ENCODE data around the gene TCAF1.

The TCAF1 gene

DNA sequence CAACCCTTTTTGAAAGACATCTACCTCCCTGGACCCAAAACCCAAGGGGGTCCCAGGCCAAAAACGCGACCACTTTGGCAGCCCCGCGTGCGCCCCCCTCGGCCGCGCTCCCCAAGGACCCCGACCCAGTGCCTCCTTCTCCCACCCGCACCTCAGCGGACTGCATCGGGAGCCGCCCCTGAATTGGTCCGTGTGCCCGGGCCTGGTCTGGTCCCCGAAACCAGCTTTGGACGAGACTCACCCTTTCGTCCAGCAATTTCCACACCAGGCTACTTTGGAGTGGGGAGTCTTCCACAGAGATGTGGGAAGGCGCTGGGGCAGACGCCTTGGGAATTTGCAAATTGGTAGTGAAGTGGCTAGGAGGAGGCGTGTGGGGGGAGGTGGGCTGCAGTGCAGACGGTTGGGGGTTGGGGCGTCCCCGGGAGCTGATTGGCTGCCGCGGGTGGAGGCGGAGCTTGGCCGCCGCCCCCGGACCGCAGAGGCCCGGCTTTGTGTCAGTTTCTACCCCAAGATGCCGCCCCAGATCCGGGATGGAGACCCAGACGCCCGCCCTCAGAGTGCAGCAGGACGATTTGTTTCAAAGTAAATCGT lies 16.9 kb downstream of the TCAF1 start:
- H3K4me3 ChIP-seq (ENCODE audit: low read depth, low read length), result no peak overlapping the region; the same call in 1 of the 2 replicates
- peak; percentile 18 for DNase-seq (ENCODE audit: low read depth)
- TF ChIP-seq, protein P1, sequence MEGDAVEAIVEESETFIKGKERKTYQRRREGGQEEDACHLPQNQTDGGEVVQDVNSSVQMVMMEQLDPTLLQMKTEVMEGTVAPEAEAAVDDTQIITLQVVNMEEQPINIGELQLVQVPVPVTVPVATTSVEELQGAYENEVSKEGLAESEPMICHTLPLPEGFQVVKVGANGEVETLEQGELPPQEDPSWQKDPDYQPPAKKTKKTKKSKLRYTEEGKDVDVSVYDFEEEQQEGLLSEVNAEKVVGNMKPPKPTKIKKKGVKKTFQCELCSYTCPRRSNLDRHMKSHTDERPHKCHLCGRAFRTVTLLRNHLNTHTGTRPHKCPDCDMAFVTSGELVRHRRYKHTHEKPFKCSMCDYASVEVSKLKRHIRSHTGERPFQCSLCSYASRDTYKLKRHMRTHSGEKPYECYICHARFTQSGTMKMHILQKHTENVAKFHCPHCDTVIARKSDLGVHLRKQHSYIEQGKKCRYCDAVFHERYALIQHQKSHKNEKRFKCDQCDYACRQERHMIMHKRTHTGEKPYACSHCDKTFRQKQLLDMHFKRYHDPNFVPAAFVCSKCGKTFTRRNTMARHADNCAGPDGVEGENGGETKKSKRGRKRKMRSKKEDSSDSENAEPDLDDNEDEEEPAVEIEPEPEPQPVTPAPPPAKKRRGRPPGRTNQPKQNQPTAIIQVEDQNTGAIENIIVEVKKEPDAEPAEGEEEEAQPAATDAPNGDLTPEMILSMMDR (IDR thresholded peaks at IDR 0.05; ENCODE audit: insufficient read depth, low read depth, low read length, missing control alignments), result no peak

DNA sequence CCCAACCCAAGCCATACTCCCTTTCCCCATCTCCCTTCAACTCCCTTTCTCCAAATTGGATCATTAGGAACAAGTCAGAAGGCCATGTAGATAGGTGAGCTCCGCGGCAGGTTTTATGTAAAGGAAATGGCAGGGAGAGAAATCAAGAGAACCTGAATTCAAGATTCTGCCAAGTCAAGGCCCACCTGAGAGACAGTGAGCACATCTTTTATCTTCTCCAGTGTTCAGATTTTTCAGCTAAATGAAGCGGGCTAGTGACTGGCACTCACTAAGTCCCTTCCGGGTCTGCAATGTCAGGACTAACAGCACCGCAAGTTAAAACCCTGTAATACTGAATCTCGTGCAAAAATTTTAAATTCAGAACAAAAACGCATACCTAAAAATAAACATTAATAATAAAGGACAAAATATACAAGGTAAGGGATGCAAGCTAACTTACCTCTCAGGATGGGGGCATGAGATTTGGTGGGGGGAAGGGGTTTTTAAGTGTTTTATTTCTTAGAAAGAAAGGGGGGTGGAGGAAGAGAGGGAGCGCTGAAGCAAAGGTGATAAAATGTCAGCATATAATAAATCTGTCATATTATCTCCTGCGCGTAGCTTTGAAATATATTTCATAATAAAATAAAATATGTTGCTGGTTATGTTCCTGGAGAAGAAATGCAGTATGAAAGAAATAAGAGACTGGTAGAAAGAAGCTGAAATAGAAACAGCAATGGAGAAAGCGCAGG lies 17.6 kb downstream of the TCAF1 start:
- TF ChIP-seq, protein P1 (IDR thresholded peaks at IDR 0.05; ENCODE audit: insufficient read depth, low read depth, low read length, missing control alignments), result no peak
- H3K4me3 ChIP-seq (ENCODE audit: low read depth, low read length), result no peak overlapping the region
- DNase-seq (ENCODE audit: low read depth), result no peak

DNA sequence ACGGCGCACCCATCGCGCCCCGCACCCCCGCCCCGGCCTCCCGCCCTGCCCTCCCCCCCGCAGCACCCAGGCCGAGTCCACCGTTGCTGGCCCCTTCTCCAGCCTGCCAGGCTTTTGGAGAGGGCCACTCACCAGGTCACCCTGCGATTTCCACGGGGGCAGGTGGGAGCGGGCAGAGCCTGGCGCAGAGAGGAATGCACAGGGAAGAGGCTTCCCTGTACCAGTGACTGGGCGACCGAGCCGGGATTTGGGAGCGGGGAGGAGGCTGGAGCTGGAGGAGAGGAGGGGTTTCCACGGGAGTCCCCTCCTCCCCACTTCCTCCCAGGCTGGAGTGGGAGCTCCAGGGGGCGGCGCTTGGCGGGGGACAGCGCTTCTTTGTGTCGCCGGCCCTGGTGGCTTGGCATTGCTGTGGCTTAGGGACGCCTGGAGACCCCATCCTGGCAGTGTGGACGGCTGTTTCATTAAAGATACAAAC lies 19.3 kb downstream of the TCAF1 start:
- DNase-seq (ENCODE audit: low read depth), result no peak
- no peak overlapping the region for H3K4me3 ChIP-seq (ENCODE audit: low read depth, low read length)
- TF ChIP-seq, protein P1 (IDR thresholded peaks at IDR 0.05; ENCODE audit: insufficient read depth, low read depth, low read length, missing control alignments), result no peak

DNA sequence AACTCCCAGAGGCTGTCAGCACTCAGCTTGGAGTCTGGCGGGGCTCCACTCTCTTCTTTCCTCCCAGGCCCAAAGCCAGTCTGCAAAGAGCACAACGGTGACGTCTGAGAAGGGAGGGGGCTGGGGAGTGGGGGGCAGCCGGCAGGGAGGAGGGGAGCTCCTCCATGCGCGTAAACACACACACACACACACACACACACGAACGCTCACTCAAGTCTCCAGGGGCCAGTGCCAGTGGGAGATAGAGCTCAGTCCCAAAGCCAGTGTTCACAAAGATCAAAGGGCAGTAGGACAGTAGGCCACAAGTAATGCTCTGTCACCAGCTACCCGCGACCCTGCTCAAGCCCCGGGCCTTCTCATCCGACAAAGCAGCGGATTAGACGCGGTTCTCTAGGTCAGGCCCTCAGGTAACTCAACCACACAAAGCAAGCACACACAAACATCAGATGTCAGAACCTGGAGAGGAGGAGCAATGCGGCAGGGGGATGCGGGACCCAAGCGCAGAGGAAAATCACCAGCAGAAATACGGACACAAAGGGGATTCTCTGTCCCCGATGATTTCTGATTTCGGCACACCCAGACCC lies 19.9 kb downstream of the TCAF1 start:
- no peak for DNase-seq (ENCODE audit: low read depth)
- TF ChIP-seq, protein P1 (IDR thresholded peaks at IDR 0.05; ENCODE audit: insufficient read depth, low read depth, low read length, missing control alignments), result no peak
- H3K4me3 ChIP-seq (ENCODE audit: low read depth, low read length), result no peak overlapping the region

DNA sequence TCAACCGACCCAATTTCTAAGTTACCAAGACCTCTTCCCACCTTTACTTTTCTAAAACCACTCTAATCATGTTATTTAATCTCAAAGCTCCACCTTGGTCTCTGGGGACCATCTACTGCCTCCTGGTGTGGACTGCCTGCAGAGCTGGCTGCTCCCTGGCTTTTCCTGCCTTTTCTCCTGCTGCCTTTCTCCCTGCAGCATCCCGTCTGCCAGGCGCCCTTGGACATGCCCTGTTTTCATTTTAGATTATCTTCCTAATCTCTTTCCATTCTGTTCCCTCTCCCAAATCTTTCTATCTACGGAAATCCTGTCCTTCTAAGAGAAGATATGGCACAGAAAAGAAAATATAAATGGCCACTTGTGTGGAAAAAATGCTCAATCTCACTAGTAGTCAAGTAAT lies 23.1 kb downstream of the TCAF1 start:
- no peak for DNase-seq (ENCODE audit: low read depth)
- TF ChIP-seq, protein P1 (IDR thresholded peaks at IDR 0.05; ENCODE audit: insufficient read depth, low read depth, low read length, missing control alignments), result no peak
- no peak overlapping the region for H3K4me3 ChIP-seq (ENCODE audit: low read depth, low read length)

DNA sequence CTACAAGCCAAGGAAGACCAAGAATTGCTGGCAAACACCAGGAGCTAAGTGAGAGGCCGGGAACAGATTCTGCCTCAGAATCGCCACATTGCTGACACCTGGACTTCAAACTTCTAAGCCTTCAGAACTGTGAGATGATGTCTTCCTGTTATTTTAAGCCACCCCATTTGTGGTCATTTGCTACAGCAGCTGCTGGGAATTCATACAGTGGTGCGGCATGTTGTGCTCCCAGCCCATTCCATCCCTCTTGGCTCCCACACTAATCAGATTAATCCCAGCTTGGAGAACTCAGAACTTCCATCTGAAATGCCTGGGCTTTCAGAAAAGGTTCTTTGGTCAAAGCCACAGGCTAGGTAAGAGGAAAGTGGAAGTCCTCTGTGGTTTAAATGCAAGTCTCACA lies 24.9 kb downstream of the TCAF1 start:
- TF ChIP-seq, protein P1 (IDR thresholded peaks at IDR 0.05; ENCODE audit: insufficient read depth, low read depth, low read length, missing control alignments), result no peak
- no peak for DNase-seq (ENCODE audit: low read depth)
- H3K4me3 ChIP-seq (ENCODE audit: low read depth, low read length), result no peak overlapping the region

Measured in GM12865 (cell line).